CD4-positive, alpha-beta T cell treated with Interleukin-4 for 4 hours (primary cell): ENCODE data around the gene PIGX.
"Not testable (repeated sequence)": the region's sequence is repeated elsewhere in the genome, so short reads cannot be mapped to it uniquely, and the experiment has no call there.

ENCODE experiments used
- DNase-seq: peaks from one replicate; pipeline ENCODE4 v3.0.0-alpha.2; 2020

The PIGX gene

DNA sequence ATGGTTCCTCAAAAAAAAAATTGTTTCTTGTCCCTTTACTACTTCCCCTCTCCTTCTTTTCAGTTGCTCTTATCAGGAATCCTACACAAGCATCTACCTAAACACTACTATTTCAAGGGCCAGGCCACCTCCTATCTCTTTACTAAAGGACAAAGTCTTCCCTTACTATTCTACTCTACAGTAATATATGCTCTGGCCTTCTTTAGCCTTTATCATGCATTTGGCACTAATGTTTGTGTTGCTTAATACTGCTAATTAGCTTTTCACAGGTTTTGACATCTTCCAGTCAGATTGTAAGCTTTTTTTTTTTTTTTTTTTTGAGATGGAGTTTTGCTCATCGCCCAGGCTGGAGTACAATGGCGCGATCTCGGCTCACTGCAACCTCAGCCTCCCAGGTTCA, 5.4 kb upstream of the PIGX start:
- no peak for DNase-seq

DNA sequence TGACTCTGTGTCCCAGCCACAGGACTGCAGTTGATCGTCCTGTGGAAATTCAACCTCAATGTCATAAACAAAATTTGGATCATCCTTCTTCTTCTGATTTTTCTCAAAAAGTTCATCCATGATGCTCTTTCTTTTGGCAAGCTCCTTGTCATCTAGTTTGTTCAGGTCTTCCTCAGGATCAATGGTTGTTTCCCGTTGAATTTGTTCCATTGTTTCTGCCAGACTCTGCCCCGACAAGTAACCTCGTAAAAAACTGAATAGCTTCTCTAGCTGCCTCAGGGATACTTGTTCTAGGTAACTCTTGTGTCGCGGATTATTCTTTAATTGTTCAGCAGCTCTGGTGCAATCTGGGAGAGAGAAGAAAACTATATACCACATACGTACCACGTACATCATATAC, 4.6 kb upstream of the PIGX start:
- no peak for DNase-seq

DNA sequence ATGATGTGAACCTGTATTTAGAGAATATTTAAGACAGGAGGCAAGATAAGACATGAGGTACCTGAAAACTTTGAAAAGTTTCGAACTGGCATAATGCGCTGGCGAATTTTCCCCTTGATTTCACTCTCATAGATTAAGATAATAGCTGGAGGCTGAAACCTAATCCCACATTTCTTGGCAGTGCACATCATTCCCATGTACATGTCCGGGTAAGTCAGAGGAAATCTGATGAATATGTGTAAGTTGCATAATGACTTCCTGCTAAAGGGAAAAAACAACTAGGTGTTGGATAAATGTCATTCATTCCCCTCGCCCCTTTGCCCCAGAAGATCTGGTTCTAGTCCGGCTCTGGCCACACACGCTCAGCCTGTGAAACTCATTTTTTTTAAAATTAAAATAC, 3.7 kb upstream of the PIGX start:
- no peak for DNase-seq

DNA sequence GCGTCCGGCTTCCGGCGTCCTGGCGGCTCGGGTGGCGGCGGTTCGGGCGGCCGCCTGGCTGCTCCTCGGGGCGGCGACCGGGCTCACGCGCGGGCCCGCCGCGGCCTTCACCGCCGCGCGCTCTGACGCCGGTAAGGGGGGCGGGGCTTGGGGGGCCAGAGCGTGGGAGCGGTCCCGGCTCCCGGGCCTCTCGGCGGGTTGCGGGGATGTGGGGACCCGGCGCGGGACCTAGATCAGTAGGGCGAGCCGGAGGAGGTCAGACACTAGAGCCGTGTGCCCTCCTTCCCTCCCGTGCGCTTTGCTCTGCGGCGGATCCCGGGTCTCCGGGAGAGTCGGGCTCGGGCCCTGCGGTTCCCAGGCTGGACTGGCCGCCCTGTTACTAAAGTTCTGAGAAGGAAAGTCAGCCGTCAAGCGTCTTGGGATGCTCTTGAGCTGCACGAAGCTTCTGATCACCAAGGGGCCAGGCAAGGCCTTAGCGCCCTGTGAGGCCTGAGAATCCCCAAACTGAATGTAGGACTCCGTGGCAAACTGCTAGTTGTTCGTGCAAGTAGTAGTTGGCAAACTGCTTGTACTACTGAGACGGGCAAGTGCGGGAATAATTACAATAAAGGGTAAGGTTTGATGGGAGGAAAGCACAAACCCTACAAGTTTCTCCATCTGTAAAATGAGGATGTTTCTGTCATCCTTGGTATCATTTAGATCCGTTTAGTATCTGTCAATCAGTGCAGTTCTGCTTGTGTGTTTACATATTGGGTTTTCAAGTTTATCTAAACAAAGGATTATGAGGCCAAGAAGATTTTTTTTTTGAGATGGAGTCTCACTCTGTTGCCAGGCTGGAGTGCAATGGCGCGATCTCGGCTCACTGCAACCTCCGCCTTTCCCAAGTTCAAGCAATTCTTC, 587 bp downstream of the PIGX start:
- DNase-seq, result peak; percentile 53

DNA sequence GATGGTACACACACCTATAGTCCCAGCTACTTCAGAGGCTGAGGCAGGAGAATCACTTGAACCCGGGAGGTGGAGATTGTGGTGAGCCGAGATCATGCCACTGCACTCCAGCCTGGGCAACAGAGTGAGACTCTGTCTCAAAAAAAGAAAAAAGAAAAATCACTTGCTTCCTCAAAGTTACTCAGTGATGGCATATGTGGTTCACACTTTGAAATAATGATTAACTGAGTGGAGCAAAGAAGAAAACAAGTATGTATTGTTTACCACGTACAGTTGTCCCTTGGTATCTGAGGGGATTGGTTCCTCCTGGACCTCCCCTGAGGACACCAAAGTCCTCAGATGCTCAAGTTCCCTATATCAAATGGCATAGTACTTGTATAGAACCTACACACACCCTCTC, 5.0 kb downstream of the PIGX start:
- DNase-seq, result not testable (repeated sequence)

DNA sequence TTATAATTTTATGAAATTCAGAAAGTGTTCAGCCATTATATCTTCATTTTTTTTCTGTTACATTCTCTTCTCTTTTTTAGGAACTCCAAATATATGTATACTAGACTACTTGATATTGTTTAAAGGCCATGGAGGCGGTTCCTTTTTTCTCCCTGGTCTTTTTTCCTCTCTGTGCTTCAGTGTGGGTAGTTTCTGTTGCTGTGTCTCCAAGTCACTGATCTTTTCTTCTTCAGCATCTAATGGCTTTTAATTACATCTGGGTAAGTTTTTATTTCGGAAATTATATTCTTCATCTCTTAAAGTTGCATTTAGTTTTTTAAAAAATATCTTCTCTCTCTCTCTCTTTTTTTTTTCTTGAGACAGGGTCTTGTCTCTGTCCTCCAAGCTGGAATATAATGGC, 8.9 kb downstream of the PIGX start:
- DNase-seq, result no peak

DNA sequence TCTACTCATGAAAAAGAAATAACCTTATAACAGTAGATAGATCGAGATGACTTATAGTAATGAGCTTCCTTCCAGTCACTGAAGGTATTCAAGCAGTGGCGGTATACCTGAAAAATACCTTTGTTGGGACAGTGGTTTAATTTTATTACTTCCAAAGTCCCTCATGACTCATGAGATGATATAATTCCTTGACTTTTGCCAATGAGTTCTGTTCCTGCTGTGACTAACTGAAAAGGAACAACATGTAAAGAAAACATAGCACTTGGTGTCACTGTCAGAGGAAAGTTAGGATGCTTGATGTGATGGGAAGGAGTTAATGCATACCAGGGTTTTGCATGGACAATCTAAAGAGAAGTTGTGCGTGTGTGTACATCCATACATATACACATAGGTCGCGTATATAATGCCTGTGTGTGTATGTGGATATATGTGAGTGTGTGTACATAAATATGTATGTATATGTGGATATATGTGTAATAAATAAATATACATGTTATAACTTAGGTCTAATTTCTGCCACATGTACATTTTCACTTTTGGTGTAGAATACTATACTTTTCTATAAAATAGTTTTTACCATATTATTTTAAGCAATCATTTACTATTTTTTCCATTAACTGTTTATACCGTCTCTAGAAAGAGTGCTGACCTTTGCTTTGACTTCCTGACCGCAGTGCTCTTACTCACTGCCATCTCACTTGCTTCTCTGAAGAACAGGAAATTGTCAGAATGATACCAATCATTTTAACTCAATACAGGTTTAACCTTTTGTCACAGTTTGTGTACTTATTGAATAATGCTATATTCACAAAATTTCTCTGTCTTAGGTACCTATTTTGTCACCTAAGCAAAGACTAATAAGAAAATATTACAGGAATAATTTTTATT, 14.9 kb downstream of the PIGX start:
- peak; percentile 71 for DNase-seq

DNA sequence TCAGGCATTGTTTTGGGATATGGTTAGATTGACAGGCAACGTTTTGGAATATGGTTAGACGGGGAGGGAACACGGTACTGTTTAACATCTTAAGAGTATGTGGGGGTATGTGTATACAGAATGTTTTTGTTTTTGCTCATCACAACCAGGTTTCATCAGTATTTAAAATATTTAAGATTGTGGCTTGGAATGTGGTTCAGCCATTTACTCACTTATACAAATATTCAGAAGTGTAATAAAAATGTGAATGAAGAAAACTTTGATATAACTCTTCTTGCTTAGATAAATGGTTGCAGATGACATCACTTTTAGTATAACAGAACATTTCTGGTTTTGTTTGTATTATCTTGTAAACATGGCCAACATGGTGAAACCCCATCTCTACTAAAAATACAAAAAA, 23.6 kb downstream of the PIGX start:
- DNase-seq, result no peak

DNA sequence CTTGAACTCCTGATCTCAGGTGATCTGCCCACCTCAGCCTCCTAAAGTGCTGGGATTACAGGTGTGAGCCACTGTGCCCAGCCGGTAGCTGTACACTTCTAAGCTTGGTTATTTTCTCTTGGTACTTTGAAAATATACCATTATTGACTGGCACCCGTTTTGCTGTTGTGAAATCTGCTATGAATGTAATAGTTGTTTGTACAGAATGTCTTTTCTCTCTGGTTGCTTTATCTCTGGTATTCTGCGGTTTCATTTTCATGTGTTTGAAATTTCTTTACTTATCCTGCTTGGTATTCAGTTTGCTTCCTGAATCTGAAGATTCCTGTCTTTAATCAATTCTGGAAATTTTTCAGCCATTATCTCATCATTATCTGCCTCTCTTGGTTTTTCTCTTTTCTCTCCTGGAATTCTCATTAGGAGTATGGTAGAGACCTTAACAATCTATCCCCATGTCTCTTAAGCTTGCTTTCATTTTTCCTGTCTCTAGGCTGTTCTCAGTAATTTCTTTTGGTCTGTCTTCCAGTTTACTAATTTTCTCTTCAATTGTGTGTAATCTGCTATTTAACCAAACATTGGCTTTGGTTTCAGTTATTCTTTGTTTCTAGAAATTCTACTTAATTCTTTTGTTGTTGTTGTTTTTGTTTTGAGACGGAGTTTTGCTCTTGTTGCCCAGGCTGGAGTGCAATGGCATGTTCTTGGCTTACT, 24.6 kb downstream of the PIGX start:
- no peak for DNase-seq

DNA sequence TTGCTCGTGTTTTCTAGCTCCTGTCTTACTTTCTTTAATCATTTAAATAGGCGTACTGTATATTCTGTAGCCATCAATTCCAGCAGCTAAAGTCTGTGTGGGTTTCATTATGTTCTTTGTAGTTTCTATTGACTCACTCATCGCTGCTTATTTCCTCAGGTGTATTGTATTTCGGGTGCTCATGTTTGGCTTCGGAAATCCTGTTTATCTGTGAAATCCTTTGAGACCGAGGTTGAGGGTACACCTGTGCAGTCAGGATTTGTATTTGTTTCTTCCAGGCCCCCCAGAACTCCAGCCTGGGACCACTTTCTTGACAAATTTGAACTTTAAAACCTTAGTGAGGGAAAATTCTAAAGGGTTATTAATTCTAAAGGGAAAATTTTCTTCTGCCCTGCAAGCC, 25.5 kb downstream of the PIGX start:
- no peak for DNase-seq

DNA sequence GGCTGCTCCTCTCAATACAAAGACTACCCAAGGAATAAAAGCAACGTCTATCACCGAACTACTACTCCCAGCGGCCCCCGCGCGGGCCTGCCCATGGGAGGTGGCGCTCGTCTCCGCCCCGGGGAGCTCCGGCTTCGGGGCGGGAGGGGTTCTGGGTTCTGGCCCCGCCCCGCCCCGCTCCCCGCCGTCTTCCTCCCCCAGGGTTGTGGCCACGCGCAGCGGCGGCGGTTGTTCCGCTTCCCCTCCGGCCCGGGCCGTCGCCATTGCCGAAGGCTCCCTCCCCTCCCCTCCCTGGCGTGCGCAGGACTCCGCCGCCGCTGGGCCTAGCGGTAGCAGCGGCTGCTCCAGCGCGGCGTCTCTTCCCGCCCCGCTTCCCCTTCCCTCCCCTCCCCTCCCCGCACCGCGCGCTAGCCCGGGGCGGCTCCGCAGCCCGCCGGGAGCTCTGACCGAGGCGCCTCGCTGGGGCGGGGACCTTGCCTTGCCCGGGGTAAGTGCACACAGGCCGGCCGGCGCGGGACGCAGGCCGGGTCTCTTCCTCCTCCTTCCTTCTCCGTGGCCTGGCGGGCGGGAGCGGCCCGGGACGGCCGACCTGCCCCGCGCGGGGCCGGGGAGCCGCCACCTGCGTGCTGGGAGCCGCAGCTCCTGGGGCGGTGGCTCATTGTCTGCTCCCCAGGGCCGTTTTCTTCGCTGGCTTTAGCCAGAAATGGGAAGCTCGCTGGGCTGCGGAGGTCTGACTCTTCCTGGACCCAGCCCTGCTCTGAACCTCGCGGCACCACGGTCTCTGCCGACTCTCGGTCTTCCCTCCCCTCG, 27.7 kb downstream of the PIGX start, which contains the start of gene PAK2:
TSS of gene PAK2 (plus strand) at position 187 of the 810 bp plus-strand sequence. CDS start 42,790 bp downstream, outside the sequence.
- DNase-seq, result peak; percentile 89

DNA sequence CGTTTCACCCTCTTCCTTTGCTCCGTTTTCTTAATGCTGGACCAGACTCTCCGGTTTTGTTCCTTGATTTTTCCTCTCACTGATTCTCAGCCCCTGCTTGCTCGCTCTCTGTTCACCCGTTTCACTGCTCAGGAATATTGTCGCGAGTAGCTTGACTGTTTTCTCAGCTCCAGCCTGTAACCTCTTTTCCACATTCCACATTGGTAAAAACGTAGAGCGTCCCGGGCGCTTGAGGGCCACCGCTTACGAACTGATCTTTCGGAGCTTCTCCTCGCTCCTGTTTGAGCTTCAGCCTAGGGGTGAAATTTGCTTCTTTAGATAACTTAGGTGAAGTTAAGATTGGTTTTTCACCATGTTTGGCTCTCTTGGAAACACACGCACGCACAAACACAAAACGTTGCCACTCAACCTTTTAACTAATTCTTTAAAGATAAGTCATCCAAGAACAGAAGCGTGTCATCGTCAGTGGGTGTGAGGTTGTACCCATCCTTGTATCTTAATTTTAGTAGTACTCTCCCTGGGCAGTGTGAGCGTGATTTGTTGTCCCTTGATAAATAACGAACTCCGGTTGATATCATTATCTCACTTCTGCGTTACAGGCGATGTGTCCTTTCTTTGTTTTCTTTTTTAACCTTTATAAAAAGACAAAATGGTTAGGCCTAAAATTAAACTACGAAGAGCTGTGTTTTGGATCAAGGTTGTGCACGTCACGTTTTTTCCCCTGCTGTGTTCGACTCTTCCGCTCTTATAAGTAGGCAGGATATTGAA, 28.5 kb downstream of the PIGX start:
- DNase-seq, result peak; percentile 37

DNA sequence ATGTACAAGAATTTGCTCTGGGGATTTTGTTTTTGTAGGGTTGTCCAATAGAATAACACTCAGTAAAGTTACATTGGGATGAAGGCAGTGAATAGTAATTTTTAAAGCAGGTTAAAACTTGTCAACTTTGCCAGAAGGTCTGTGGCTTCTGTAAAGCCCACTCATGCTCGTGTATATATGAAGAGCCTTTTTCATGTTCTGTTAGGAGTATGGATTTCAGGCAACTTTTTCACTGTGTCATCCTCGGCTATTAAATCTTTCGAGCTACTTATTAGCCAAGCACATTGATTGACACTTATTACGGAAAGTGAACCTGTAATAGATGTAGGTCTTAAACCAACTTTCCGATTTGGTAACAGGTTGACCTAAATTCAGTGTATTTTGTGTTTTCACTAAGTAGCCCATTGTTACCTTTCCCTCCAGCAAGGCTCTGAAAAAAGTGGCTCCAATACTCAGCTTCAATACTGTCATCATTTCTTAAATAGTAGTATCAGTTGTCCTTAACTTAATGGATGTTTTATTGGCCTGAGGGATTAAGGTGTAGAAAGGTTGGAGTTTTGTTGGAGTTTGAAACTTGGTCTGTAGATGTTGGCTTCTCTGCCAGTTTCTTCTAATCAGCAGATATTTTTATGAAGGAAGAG, 29.2 kb downstream of the PIGX start:
- no peak for DNase-seq

DNA sequence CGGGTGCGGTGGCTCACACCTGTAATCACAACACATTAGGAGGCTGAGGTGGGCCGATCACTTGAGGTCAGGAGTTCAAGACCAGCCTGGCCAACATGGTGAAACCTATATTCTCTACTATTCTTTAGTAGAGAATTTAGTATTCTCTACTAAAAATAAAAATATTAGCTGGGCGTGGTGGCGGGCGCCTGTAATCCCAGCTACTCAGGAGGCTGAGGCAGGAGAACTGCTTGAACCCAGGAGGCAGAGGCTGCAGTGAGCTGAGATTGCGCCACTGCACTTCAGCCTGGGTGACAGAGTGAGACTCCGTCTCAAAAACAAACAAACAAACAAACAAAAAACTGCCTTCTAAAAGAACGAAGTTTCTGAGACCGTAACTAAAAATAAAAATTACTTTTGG, 31.4 kb downstream of the PIGX start:
- DNase-seq, result not testable (repeated sequence)

DNA sequence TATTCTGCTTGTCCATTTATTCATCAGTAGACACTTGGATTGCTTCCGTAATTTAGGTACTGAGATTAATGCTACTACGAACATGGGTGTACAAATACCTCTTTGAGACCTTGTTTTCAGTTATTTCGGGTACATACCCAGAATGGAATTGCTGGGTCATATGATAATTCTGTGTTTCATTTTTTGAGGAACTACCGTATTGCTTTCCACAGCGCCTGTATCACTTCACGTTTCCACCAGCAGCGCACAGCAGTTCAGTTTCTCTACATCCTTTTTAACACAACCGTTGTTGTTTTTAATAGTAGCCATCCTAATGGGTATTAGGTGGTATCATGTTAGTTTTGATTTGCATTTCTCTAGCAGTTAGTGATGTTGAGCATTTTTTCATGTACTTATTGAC, 36.9 kb downstream of the PIGX start:
- DNase-seq, result no peak

DNA sequence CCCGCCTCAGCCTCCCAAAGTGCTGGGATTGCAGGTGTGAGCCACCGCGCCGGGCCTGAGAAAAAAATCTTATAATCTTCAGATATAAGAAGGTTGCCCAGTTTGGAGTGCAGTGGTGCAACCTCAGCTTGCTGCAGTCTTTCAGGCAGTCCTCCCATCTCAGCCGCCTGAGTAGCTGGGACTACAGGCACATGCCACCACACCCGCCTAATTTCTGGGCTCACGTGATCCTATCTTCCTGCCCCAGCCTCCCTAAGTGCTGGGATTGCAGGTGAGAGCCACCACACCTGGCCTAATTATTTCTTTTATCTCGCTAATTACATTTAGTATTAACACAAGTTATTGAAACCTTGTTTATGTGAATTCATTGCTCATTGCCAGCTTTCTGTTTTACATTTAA, 41.0 kb downstream of the PIGX start:
- no peak for DNase-seq

DNA sequence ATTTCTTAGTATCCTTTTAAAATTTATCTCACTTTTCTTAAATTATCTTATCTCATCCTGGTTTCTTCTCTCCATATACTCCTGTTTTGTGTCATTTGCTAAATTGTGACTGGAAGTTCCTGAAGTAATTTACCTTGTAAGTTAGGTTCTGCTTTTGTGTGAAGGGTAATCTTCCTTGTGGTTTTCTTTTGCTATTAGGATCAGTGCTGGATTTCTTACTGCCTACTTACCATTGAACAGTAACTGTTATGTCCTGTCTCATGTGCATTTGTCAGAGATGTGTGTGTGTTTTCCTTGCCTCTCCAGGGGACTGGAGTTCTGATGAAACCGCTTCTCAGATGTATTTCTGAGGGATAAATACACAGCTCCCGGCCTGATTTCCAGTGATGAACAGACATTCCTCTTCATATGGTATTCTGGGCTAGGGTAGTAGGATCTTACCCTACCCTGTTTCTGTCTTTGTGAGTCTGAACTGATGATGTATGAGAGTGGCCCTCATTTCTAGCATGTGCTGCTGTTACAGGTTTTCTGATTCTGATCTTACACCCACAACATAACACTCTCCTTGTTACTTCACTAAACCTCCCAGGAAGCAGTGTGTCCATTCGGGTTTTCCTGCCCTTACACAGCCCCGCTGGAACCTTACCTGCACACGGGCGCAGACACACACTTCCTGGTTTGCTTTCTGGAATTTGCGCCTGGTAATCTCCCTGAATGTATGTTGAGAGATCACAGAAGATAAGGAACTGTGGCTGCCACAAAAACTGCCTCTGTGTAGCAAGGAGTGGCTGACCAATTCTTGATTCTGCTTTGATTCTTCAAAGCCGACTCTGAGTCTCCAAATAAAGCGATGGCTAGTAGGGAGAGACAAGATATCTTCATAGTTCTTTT, 42.2 kb downstream of the PIGX start:
- DNase-seq, result no peak

DNA sequence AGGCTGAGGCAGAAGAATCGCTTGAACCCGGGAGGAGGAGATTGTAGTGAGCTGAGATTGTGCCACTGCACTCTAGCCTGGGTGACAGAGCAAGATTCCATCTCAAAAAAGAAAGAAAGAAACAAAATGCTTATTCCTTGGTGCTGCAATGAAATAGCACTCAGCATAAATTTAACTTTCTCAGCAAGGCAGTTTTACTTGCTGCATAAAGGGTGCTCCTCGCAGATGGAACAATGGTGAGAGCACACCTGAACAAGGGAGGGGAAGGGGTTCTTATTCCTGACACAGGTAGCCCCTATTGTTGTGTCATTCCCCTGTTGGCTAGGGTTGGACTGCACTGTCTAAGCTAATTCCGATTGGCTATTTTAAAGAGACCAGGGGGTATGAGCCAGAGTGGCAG, 44.6 kb downstream of the PIGX start:
- no peak for DNase-seq

DNA sequence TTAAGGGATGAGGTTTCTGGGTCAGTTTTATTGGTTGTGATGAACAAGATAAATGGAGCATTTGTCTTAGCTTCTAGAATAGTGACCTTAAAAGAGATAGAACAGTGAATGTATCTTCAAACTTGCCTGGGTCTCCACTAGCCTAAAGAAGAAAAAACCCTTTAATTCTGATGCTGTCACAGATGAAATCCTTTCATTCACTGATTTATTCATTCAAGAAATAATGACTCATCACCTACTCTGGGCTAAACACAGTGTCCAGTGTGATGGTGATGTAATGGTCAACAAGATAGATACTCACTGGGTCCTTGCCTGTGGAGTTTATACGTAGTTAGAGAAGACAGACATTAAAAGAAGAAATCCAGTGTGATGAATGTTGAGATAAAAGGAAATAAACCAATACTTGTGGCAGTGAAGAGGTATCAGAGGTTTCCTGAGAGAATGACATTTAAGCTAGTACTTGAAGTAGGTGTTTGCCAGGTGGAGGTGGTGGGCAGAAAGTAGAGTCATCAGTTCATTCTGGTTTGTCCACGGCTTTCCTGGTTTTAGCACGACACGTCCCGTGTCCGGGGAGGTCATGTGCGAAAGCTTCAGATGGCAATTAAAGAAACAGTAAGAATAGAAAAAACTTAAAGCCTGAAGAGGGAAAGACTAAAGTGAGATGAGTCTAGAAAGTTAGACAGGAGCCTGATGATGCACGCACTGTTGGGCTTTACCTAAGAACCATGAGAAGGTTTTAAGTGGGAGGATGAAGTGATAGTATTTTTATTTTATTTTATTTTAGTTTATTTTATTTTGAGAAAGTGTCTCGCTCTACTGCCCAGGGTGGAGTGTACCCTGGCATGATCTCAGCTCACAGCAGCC, 45.9 kb downstream of the PIGX start:
- no peak for DNase-seq
